Measurements from ENCODE around the gene POTEG.
"Not testable (repeated sequence)": the region's sequence is repeated elsewhere in the genome, so short reads cannot be mapped to it uniquely, and the experiment has no call there.

The POTEG gene

GRCh38 chr14:19434241-19434640 is at the start of gene POTEG:
Gene POTEG, minus strand, starts transcription at chr14:19434341. Its CDS starts 52 bp downstream, at chr14:19434289.
- not testable (repeated sequence) for DNase-seq

GRCh38 chr14:19482093-19482492 is 48.0 kb upstream of the POTEG start:
- DNase-seq, result not testable (repeated sequence)

GRCh38 chr14:19481421-19481820 is 47.3 kb upstream of the POTEG start:
- not testable (repeated sequence) for DNase-seq

GRCh38 chr14:19480491-19480890 is 46.4 kb upstream of the POTEG start:
- DNase-seq, result not testable (repeated sequence)

GRCh38 chr14:19445761-19446160 is 11.6 kb upstream of the POTEG start:
- not testable (repeated sequence) for DNase-seq

- DNase-seq, result not testable (repeated sequence)
Observed at GRCh38 chr14:19439826-19440225, 5.7 kb upstream of the POTEG start.

- DNase-seq, result not testable (repeated sequence)
Observed at GRCh38 chr14:19439219-19439618, 5.1 kb upstream of the POTEG start.

- DNase-seq, result not testable (repeated sequence)
Observed at GRCh38 chr14:19437126-19437443, 2.9 kb upstream of the POTEG start.

GRCh38 chr14:19436311-19437125 is 2.4 kb upstream of the POTEG start:
- DNase-seq, result not testable (repeated sequence)

GRCh38 chr14:19435852-19436251 is 1.7 kb upstream of the POTEG start:
- not testable (repeated sequence) for DNase-seq

- DNase-seq, result not testable (repeated sequence)
Observed at GRCh38 chr14:19434891-19435290, 750 bp upstream of the POTEG start.

GRCh38 chr14:19433765-19434164 is 376 bp downstream of the POTEG start:
- not testable (repeated sequence) for DNase-seq

GRCh38 chr14:19408519-19408918 is 25.6 kb downstream of the POTEG start:
- not testable (repeated sequence) for DNase-seq

- not testable (repeated sequence) for DNase-seq
Observed at GRCh38 chr14:19402097-19402496, 32.0 kb downstream of the POTEG start.

GRCh38 chr14:19394727-19395126 is 39.4 kb downstream of the POTEG start:
- not testable (repeated sequence) for DNase-seq

- DNase-seq, result not testable (repeated sequence)
Observed at GRCh38 chr14:19390230-19390629, 43.9 kb downstream of the POTEG start.

- not testable (repeated sequence) for DNase-seq
Observed at GRCh38 chr14:19388741-19389140, 45.4 kb downstream of the POTEG start.

- DNase-seq, result not testable (repeated sequence)
Observed at GRCh38 chr14:19386996-19387395, 47.1 kb downstream of the POTEG start.

- DNase-seq, result not testable (repeated sequence)
Observed at GRCh38 chr14:19386309-19386708, 47.8 kb downstream of the POTEG start.

- not testable (repeated sequence) for DNase-seq
Observed at GRCh38 chr14:19384088-19384781, 49.9 kb downstream of the POTEG start.

- not testable (repeated sequence) for DNase-seq
Observed at GRCh38 chr14:19383008-19383584, 51.0 kb downstream of the POTEG start.

GRCh38 chr14:19380137-19380536 is 54.0 kb downstream of the POTEG start:
- DNase-seq, result not testable (repeated sequence)

- DNase-seq, result not testable (repeated sequence)
Observed at GRCh38 chr14:19374451-19374903, 59.7 kb downstream of the POTEG start.

Data from activated naive CD4-positive, alpha-beta T cell (primary cell).